H9 (cell line): Measurements from ENCODE around the gene MYBPHL. TPM values are rescaled to one million over a fixed set of nuclear protein-coding genes. Genes with fewer than 3 reads are reported as not detected.

Experiments
- DNase-seq: peaks from one replicate; pipeline ENCODE4 v3.0.0-alpha.2; 2017
- H2AFZ ChIP-seq: one replicate; pipeline ENCODE4 v1.6.1; 2013; ENCODE audit warnings: mild to moderate bottlenecking, low read length, control low read depth, moderate library complexity
- H2AK5ac ChIP-seq: 2 replicates; pipeline ENCODE4 v1.6.1; 2013; ENCODE audit warnings: low read length, control low read depth, mixed read lengths; ENCODE audit not compliant: insufficient read length
- H2BK120ac ChIP-seq: one replicate; pipeline ENCODE4 v1.6.1; 2013; ENCODE audit warnings: low read depth, mild to moderate bottlenecking, low read length, control low read depth, inconsistent platforms; ENCODE audit not compliant: poor library complexity, severe bottlenecking
- H2BK12ac ChIP-seq: 2 replicates; pipeline ENCODE4 v1.6.1; 2013; ENCODE audit warnings: low read length, control low read depth, mixed read lengths, low read depth; ENCODE audit not compliant: insufficient read length
- H2BK15ac ChIP-seq: 2 replicates; pipeline ENCODE4 v1.6.1; 2013; ENCODE audit warnings: low read depth, low read length, control low read depth
- H2BK20ac ChIP-seq: one replicate; pipeline ENCODE4 v1.6.1; 2013; ENCODE audit warnings: low read depth, mild to moderate bottlenecking, low read length, control low read depth, inconsistent platforms; ENCODE audit not compliant: poor library complexity, severe bottlenecking
- H2BK5ac ChIP-seq: 2 replicates; pipeline ENCODE4 v1.6.1; 2013; ENCODE audit warnings: low read length, control low read depth, mixed read lengths; ENCODE audit not compliant: insufficient read length
- H3K14ac ChIP-seq: 2 replicates; pipeline ENCODE4 v1.6.1; 2013; ENCODE audit warnings: low read length, control low read depth; ENCODE audit not compliant: insufficient read depth
- H3K18ac ChIP-seq: 2 replicates; pipeline ENCODE4 v1.6.1; 2013; ENCODE audit warnings: low read depth, mild to moderate bottlenecking, mixed read lengths, low read length, control low read depth; ENCODE audit not compliant: insufficient read length
- H3K23ac ChIP-seq: 2 replicates; pipeline ENCODE4 v1.6.1; 2013; ENCODE audit warnings: low read length, control low read depth, mixed read lengths, low read depth; ENCODE audit not compliant: insufficient read length
- H3K23me2 ChIP-seq: 2 replicates; pipeline ENCODE4 v1.6.1; 2013; ENCODE audit warnings: low read depth, mild to moderate bottlenecking, mixed read lengths, low read length, control low read depth; ENCODE audit not compliant: insufficient read length, poor library complexity, severe bottlenecking
- H3K27ac ChIP-seq: 2 replicates; pipeline ENCODE4 v1.5.1; 2013; ENCODE audit warnings: low read length, control low read depth, mixed read lengths, low read depth; ENCODE audit not compliant: insufficient read length
- H3K27me3 ChIP-seq: 2 replicates; pipeline ENCODE4 v1.6.1; 2013; ENCODE audit warnings: low read length, control low read depth, inconsistent platforms; ENCODE audit not compliant: insufficient read depth
- H3K4ac ChIP-seq: 2 replicates; pipeline ENCODE4 v1.6.1; 2013; ENCODE audit warnings: low read depth, mild to moderate bottlenecking, control low read depth, inconsistent platforms, low read length, moderate library complexity
- H3K4me1 ChIP-seq: 2 replicates; pipeline ENCODE4 v1.6.1; 2013; ENCODE audit warnings: low read length, control low read depth, inconsistent platforms; ENCODE audit not compliant: insufficient read depth
- H3K4me2 ChIP-seq: 2 replicates; pipeline ENCODE4 v1.6.1; 2013; ENCODE audit warnings: low read length, control low read depth, mixed read lengths; ENCODE audit not compliant: insufficient read length, insufficient read depth
- H3K56ac ChIP-seq: 2 replicates; pipeline ENCODE4 v1.6.1; 2013; ENCODE audit warnings: low read depth, mild to moderate bottlenecking, mixed read lengths, low read length, control low read depth; ENCODE audit not compliant: insufficient read length
- H3K79me1 ChIP-seq: 2 replicates; pipeline ENCODE4 v1.6.1; 2013; ENCODE audit warnings: low read depth, mild to moderate bottlenecking, moderate library complexity, low read length, control low read depth, inconsistent platforms; ENCODE audit not compliant: insufficient read depth, poor library complexity, severe bottlenecking
- H3K79me2 ChIP-seq: 2 replicates; pipeline ENCODE4 v1.6.1; 2013; ENCODE audit warnings: low read length, control low read depth, inconsistent platforms; ENCODE audit not compliant: insufficient read depth
- H3K9ac ChIP-seq: 2 replicates; pipeline ENCODE4 v1.6.1; 2013; ENCODE audit warnings: low read length, control low read depth, mixed read lengths; ENCODE audit not compliant: insufficient read length; ENCODE audit errors: extremely low read depth
- H3K9me3 ChIP-seq: one replicate; pipeline ENCODE4 v1.6.1; 2013; ENCODE audit warnings: low read depth, low read length, inconsistent platforms; ENCODE audit not compliant: control insufficient read depth
- H3T11ph ChIP-seq: one replicate; pipeline ENCODE4 v1.6.1; 2013; ENCODE audit warnings: mild to moderate bottlenecking, low read length, control low read depth, inconsistent platforms
- H4K20me1 ChIP-seq: one replicate; pipeline ENCODE4 v1.6.1; 2013; ENCODE audit not compliant: control insufficient read depth, insufficient read length, insufficient read depth
- H4K5ac ChIP-seq: 2 replicates; pipeline ENCODE4 v1.6.1; 2013; ENCODE audit warnings: low read depth, mild to moderate bottlenecking, mixed read lengths, low read length, control low read depth; ENCODE audit not compliant: insufficient read length
- H4K8ac ChIP-seq: replicated peaks from 2 replicates; pipeline ENCODE4 v1.6.1; 2013; ENCODE audit warnings: low read length, control low read depth, mixed read lengths, low read depth; ENCODE audit not compliant: insufficient read length
- H4K91ac ChIP-seq: 2 replicates; pipeline ENCODE4 v1.6.1; 2013; ENCODE audit warnings: low read depth, mild to moderate bottlenecking, moderate library complexity, mixed read lengths, low read length, control low read depth; ENCODE audit not compliant: insufficient read length
- H3K27ac Mint-ChIP-seq, 3 experiments: 2 replicates in 2 of 3; 3 replicates in 1 of 3; pipeline ENCODE4 v1.8.0; 2020 to 2021; ENCODE audit warnings: mixed read lengths in 3 of 3, mild to moderate bottlenecking in 1 of 3, moderate library complexity in 1 of 3
- H3K27me3 Mint-ChIP-seq: 2 replicates; pipeline ENCODE4 v1.8.0; 2021; ENCODE audit warnings: low read depth, mild to moderate bottlenecking, moderate library complexity, mixed read lengths
- H3K36me3 Mint-ChIP-seq, 3 experiments: 2 replicates in 2 of 3; 3 replicates in 1 of 3; pipeline ENCODE4 v1.8.0; 2020 to 2021; ENCODE audit warnings: low read depth in 3 of 3, mixed read lengths in 3 of 3; ENCODE audit not compliant: insufficient read depth in 1 of 3
- H3K4me1 Mint-ChIP-seq, 2 experiments: 2 replicates each; pipeline ENCODE4 v1.8.0; 2020; ENCODE audit warnings: mixed read lengths in 2 of 2
- H3K4me3 Mint-ChIP-seq, 2 experiments: 2 replicates in 1 of 2; 3 replicates in 1 of 2; pipeline ENCODE4 v1.8.0; 2020 to 2021; ENCODE audit warnings: mild to moderate bottlenecking in 2 of 2, mixed read lengths in 2 of 2, moderate library complexity in 1 of 2
- H3K9me3 Mint-ChIP-seq, 2 experiments: 2 replicates in 1 of 2; 3 replicates in 1 of 2; pipeline ENCODE4 v1.8.0; 2020; ENCODE audit warnings: mild to moderate bottlenecking in 2 of 2, mixed read lengths in 2 of 2, moderate library complexity in 1 of 2
- CTCF ChIP-seq: fragments of 200-600 bp; sonication (generic); conservative IDR thresholded peaks from 3 replicates; pipeline ENCODE4 v1.8.0; 2021; ENCODE audit warnings: antibody characterized with exemption, mild to moderate bottlenecking
- WGBS: extraction: QIAGEN DNeasy Blood & Tissue Kit; methylation state at CpG from one replicate; pipeline ENCODE4 v1.1.7; 2013; ENCODE audit warnings: missing lambda C conversion rate, low lambda C conversion rate, mixed read lengths; ENCODE audit not compliant: insufficient read length; ENCODE audit errors: extremely low coverage; 5-methylcytosine and 5-hydroxymethylcytosine counted together
- total RNA-seq: library from RNA; stranded (reverse); gene quantifications from 2 replicates; pipeline ENCODE4 v1.2.1, GENCODE V29; 2021

MYBPHL gene
- total RNA-seq, 1 experiment from 2014 or later = 0.59 TPM

DNA sequence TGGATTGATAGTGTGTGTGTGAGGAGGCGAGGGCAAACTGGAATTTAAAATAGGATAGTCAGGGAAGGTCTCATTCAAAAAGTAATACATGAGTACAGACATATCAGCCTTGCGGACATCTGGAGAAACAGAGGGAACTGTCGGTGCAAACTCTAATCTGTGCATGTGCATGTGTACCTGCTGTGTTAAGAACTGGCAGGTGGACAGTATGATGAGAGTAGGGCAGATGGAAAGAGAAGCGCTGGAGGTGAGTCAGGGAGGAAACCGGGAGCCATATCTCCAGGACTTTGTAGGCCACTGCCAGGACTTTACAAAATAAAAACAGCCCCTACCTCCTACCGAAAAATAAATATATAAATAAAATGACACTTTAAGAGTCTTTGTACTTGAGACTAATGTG is 31.3 kb upstream of the MYBPHL start:
- Mint-ChIP-seq H3K36me3 (peaks cover 36 to 72% (median 65%) of the 10 kb centered on the region in 3 experiments), H3K4me3 (no peak overlapping the region), H3K27me3 (no peaks in the 10 kb centered on the region), H3K4me1 (no peaks in the 10 kb centered on the region), H3K27ac (no peak overlapping the region), H3K9me3 (peaks cover 2% of the 10 kb centered on the region in 2 experiments; a peak in 2 of 5 replicates)
- Histone ChIP-seq H2AFZ (no peak overlapping the region), H4K5ac (no peak overlapping the region), H3K14ac (no peak overlapping the region), H2BK12ac (no peak overlapping the region), H3K9ac (no peak overlapping the region), H3K23me2 (no peaks in the 10 kb centered on the region), H3K27ac (no peak overlapping the region), H2BK5ac (no peak overlapping the region), H2BK20ac (no peak overlapping the region), H3K4me1 (no peaks in the 10 kb centered on the region), H2BK120ac (no peak overlapping the region), H3K79me2 (no peaks in the 10 kb centered on the region), H3K4ac (no peak overlapping the region), H3K27me3 (no peaks in the 10 kb centered on the region), H3K9me3 (no peaks in the 10 kb centered on the region), H3K56ac (no peak overlapping the region), H2BK15ac (no peak overlapping the region), H3K79me1 (no peaks in the 10 kb centered on the region), H3K4me2 (no peak overlapping the region), H4K20me1 (no peaks in the 10 kb centered on the region), H3T11ph (no peak overlapping the region), H3K23ac (no peak overlapping the region), H2AK5ac (no peak overlapping the region), H4K91ac (no peak overlapping the region), H4K8ac (no peak overlapping the region), H3K18ac (no peak overlapping the region)
- TF ChIP-seq CTCF = no peak
- no CpG with 5 or more reads among the region's 6 CpGs for WGBS
- no peak for DNase-seq
